ENCODE data around the gene ASPM.

Gene ASPM

GRCh38 chr1:197144570-197145325, 1.7 kb downstream of the ASPM start:
- Histone ChIP-seq H4K8ac (ENCODE audit: low read depth, low read length) (no peak overlapping the region), H3K23ac (ENCODE audit: low read length) (no peak overlapping the region), H3K4me1 (ENCODE audit: control insufficient read depth in 1 of 2, insufficient read depth in 2 of 2, low read length in 2 of 2) (no peaks in the 10 kb centered on the region), H3K36me3 (ENCODE audit: control insufficient read depth in 1 of 2, insufficient read depth in 2 of 2, low read length in 2 of 2) (peaks cover 0 to 1% of the 10 kb centered on the region in 2 experiments), H2BK120ac (ENCODE audit: insufficient read depth, low read length, poor library complexity) (no peak overlapping the region), H3K9ac (ENCODE audit: low read length) (no peak overlapping the region), H3K27ac (ENCODE audit: low read depth, low read length) (no peak overlapping the region), H3K79me2 (ENCODE audit: control insufficient read depth, insufficient read depth, low read length, poor library complexity) (peaks cover 5% of the 10 kb centered on the region), H3K9me3 (ENCODE audit: insufficient read depth, low read depth, low read length) (peaks cover 2% of the 10 kb centered on the region), H3K18ac (ENCODE audit: low read length) (no peak overlapping the region), H4K12ac (ENCODE audit: low read depth, low read length) (no peak overlapping the region), H2BK5ac (ENCODE audit: low read depth, low read length, poor library complexity) (no peak overlapping the region), H2BK12ac (ENCODE audit: low read length) (no peak overlapping the region), H3K4me3 (ENCODE audit: low read depth, low read length) (no peak overlapping the region), H3K14ac (ENCODE audit: low read length) (no peak overlapping the region), H2AFZ (ENCODE audit: insufficient read depth, low read length, poor library complexity) (no peak overlapping the region), H3K27me3 (ENCODE audit: insufficient read depth, low read length) (no peaks in the 10 kb centered on the region), H3K4me2 (ENCODE audit: low read length) (peak overlapping the region; percentile 50), H2AK5ac (ENCODE audit: low read length) (no peak overlapping the region), H3K4ac (ENCODE audit: low read depth, low read length) (no peak overlapping the region), H4K91ac (ENCODE audit: low read depth, low read length) (no peak overlapping the region), H3K79me1 (ENCODE audit: low read length) (no peaks in the 10 kb centered on the region)
- DNase-seq, result no peak
- WGBS (ENCODE audit: extremely low coverage, insufficient coverage, insufficient read length), result no CpG with 5 or more reads among the region's 5 CpGs

GRCh38 chr1:197143276-197143675, 3.2 kb downstream of the ASPM start:
- no CpG with 5 or more reads among the region's 5 CpGs for WGBS (ENCODE audit: extremely low coverage, insufficient coverage, insufficient read length)
- Histone ChIP-seq H3K79me1 (ENCODE audit: low read length) (no peaks in the 10 kb centered on the region), H3K18ac (ENCODE audit: low read length) (no peak overlapping the region), H2BK5ac (ENCODE audit: low read depth, low read length, poor library complexity) (no peak overlapping the region), H2AFZ (ENCODE audit: insufficient read depth, low read length, poor library complexity) (no peak overlapping the region), H2BK120ac (ENCODE audit: insufficient read depth, low read length, poor library complexity) (no peak overlapping the region), H3K27me3 (ENCODE audit: insufficient read depth, low read length) (no peaks in the 10 kb centered on the region), H3K36me3 (ENCODE audit: control insufficient read depth in 1 of 2, insufficient read depth in 2 of 2, low read length in 2 of 2) (peaks cover 1 to 5% of the 10 kb centered on the region in 2 experiments), H2AK5ac (ENCODE audit: low read length) (no peak overlapping the region), H3K4me2 (ENCODE audit: low read length) (no peak overlapping the region), H3K9ac (ENCODE audit: low read length) (no peak overlapping the region), H3K9me3 (ENCODE audit: insufficient read depth, low read depth, low read length) (peaks cover 2% of the 10 kb centered on the region), H3K79me2 (ENCODE audit: control insufficient read depth, insufficient read depth, low read length, poor library complexity) (peaks cover 5% of the 10 kb centered on the region), H3K4me3 (ENCODE audit: low read depth, low read length) (no peak overlapping the region), H3K14ac (ENCODE audit: low read length) (no peak overlapping the region), H4K8ac (ENCODE audit: low read depth, low read length) (no peak overlapping the region), H4K12ac (ENCODE audit: low read depth, low read length) (no peak overlapping the region), H3K4ac (ENCODE audit: low read depth, low read length) (no peak overlapping the region), H3K4me1 (ENCODE audit: control insufficient read depth in 1 of 2, insufficient read depth in 2 of 2, low read length in 2 of 2) (no peaks in the 10 kb centered on the region), H3K27ac (ENCODE audit: low read depth, low read length) (no peak overlapping the region), H3K23ac (ENCODE audit: low read length) (no peak overlapping the region), H4K91ac (ENCODE audit: low read depth, low read length) (no peak overlapping the region), H2BK12ac (ENCODE audit: low read length) (no peak overlapping the region)
- no peak for DNase-seq

GRCh38 chr1:197141575-197141974, 4.9 kb downstream of the ASPM start:
- Histone ChIP-seq H3K14ac (ENCODE audit: low read length) (no peak overlapping the region), H2AFZ (ENCODE audit: insufficient read depth, low read length, poor library complexity) (no peak overlapping the region), H2BK120ac (ENCODE audit: insufficient read depth, low read length, poor library complexity) (no peak overlapping the region), H4K8ac (ENCODE audit: low read depth, low read length) (no peak overlapping the region), H3K9me3 (ENCODE audit: insufficient read depth, low read depth, low read length) (peaks cover 2% of the 10 kb centered on the region), H3K79me1 (ENCODE audit: low read length) (no peaks in the 10 kb centered on the region), H3K23ac (ENCODE audit: low read length) (no peak overlapping the region), H3K9ac (ENCODE audit: low read length) (no peak overlapping the region), H3K79me2 (ENCODE audit: control insufficient read depth, insufficient read depth, low read length, poor library complexity) (peaks cover 5% of the 10 kb centered on the region), H3K4me3 (ENCODE audit: low read depth, low read length) (no peak overlapping the region), H3K4me2 (ENCODE audit: low read length) (no peak overlapping the region), H2BK12ac (ENCODE audit: low read length) (no peak overlapping the region), H3K36me3 (ENCODE audit: control insufficient read depth in 1 of 2, insufficient read depth in 2 of 2, low read length in 2 of 2) (peaks cover 4 to 7% of the 10 kb centered on the region in 2 experiments), H4K12ac (ENCODE audit: low read depth, low read length) (no peak overlapping the region), H3K27ac (ENCODE audit: low read depth, low read length) (no peak overlapping the region), H3K4ac (ENCODE audit: low read depth, low read length) (no peak overlapping the region), H2BK5ac (ENCODE audit: low read depth, low read length, poor library complexity) (no peak overlapping the region), H3K18ac (ENCODE audit: low read length) (no peak overlapping the region), H4K91ac (ENCODE audit: low read depth, low read length) (no peak overlapping the region), H3K4me1 (ENCODE audit: control insufficient read depth in 1 of 2, insufficient read depth in 2 of 2, low read length in 2 of 2) (no peaks in the 10 kb centered on the region), H3K27me3 (ENCODE audit: insufficient read depth, low read length) (no peaks in the 10 kb centered on the region), H2AK5ac (ENCODE audit: low read length) (no peak overlapping the region)
- no peak for DNase-seq
- WGBS (ENCODE audit: extremely low coverage, insufficient coverage, insufficient read length), result no CpG with 5 or more reads among the region's 1 CpG

DNA sequence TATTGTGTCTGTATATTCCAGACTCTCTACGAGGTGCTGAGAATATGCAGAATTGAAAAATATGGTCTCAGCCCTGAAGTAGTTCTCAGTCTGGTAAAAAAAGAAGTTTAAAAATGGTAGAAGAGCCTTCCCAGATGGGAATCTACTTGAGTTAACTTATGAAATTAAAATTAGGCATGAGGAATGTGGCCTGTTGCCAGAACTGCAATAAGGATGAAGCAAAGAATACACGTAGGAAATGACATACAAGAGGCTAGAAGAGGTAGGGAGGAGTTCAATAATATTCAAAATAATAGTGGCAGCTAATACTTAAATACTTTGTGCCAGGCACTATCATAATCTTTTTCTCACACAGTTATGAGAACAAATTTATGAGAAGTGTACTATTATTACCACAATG, 6.3 kb downstream of the ASPM start:
- Histone ChIP-seq H2AFZ (ENCODE audit: insufficient read depth, low read length, poor library complexity) (no peak overlapping the region), H4K91ac (ENCODE audit: low read depth, low read length) (no peak overlapping the region), H2BK120ac (ENCODE audit: insufficient read depth, low read length, poor library complexity) (no peak overlapping the region), H3K4me1 (ENCODE audit: control insufficient read depth in 1 of 2, insufficient read depth in 2 of 2, low read length in 2 of 2) (no peaks in the 10 kb centered on the region), H3K36me3 (ENCODE audit: control insufficient read depth in 1 of 2, insufficient read depth in 2 of 2, low read length in 2 of 2) (peaks cover 4 to 7% of the 10 kb centered on the region in 2 experiments), H3K23ac (ENCODE audit: low read length) (no peak overlapping the region), H3K79me1 (ENCODE audit: low read length) (no peaks in the 10 kb centered on the region), H2AK5ac (ENCODE audit: low read length) (no peak overlapping the region), H2BK5ac (ENCODE audit: low read depth, low read length, poor library complexity) (no peak overlapping the region), H3K14ac (ENCODE audit: low read length) (no peak overlapping the region), H3K27me3 (ENCODE audit: insufficient read depth, low read length) (no peaks in the 10 kb centered on the region), H4K8ac (ENCODE audit: low read depth, low read length) (no peak overlapping the region), H3K4ac (ENCODE audit: low read depth, low read length) (no peak overlapping the region), H3K4me3 (ENCODE audit: low read depth, low read length) (no peak overlapping the region), H3K27ac (ENCODE audit: low read depth, low read length) (no peak overlapping the region), H3K9ac (ENCODE audit: low read length) (no peak overlapping the region), H4K12ac (ENCODE audit: low read depth, low read length) (no peak overlapping the region), H2BK12ac (ENCODE audit: low read length) (no peak overlapping the region), H3K79me2 (ENCODE audit: control insufficient read depth, insufficient read depth, low read length, poor library complexity) (no peaks in the 10 kb centered on the region), H3K18ac (ENCODE audit: low read length) (no peak overlapping the region), H3K4me2 (ENCODE audit: low read length) (no peak overlapping the region), H3K9me3 (ENCODE audit: insufficient read depth, low read depth, low read length) (no peaks in the 10 kb centered on the region)
- WGBS (ENCODE audit: extremely low coverage, insufficient coverage, insufficient read length), result no CpG with 5 or more reads among the region's 2 CpGs
- no peak for DNase-seq

All from trophoblast cell (in vitro differentiated cells and primary cell).